HL-60/S4 (cell line): ENCODE measurements around the gene HINT3.

Experiments
- in situ Hi-C: fragments of 300-500 bp; cut with MboI; formaldehyde crosslinking; loops from 2 replicates; pipeline ENCODE4 v1.14.3; 2022; ENCODE audit warnings: low sequenced_read_pairs

HINT3 gene

GRCh38 chr6:125939026-125939425 is 17.5 kb upstream of the HINT3 start:
- in situ Hi-C loops: no loop called here

- in situ Hi-C loops: no loop called here
These were observed 16.8 kb upstream of the HINT3 start for GRCh38 chr6:125939791-125940190.

- in situ Hi-C loops: no loop called here
These were observed 16.1 kb upstream of the HINT3 start for GRCh38 chr6:125940247-125941041.

DNA sequence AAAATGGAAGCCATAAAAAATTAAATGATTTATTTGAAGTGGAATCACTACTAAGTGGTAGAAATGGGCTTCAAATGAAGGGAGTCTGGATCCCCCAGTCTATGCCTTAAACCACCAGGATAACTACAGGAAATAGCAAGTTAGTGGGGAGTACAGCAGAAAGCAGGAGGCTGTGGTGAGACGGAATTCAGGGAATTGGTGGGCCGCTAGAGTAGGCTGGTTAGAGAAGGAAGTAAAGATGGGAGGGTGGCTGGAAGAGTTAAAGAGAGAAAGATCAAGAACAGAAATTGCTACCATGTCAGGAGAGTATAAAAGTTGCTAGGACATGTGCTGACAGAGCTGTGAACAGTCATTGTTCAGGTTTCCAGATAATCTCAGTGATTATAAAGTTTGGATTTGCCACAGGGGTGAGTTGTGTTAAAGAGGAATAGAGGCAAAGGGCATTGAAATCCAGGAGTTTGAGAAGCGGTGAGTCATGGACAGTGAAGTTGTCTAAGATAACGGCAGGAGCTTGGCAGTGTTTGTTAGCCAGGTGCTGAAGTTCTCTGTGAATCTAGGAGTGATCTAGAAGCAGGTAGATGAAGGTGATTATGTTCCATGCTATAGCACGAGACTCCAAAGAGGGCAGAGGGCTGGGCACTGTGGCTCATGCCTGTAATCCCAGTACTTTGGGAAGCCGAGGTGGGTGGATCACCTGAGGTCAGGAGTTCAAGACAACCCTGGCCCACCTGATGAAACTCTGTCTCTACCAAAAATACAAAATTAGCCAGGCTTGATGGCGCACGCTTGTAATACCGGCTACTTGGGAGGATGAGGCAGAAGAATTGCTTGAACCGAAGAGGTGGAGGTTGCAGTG is 13.7 kb upstream of the HINT3 start:
- in situ Hi-C loops: no loop called here

- in situ Hi-C loops: no loop called here
These were observed 12.8 kb upstream of the HINT3 start for GRCh38 chr6:125943528-125944433.

GRCh38 chr6:125944434-125944816 is 12.1 kb upstream of the HINT3 start:
- in situ Hi-C loops: no loop called here

GRCh38 chr6:125944896-125945295 is 11.7 kb upstream of the HINT3 start:
- in situ Hi-C loops: no loop called here

DNA sequence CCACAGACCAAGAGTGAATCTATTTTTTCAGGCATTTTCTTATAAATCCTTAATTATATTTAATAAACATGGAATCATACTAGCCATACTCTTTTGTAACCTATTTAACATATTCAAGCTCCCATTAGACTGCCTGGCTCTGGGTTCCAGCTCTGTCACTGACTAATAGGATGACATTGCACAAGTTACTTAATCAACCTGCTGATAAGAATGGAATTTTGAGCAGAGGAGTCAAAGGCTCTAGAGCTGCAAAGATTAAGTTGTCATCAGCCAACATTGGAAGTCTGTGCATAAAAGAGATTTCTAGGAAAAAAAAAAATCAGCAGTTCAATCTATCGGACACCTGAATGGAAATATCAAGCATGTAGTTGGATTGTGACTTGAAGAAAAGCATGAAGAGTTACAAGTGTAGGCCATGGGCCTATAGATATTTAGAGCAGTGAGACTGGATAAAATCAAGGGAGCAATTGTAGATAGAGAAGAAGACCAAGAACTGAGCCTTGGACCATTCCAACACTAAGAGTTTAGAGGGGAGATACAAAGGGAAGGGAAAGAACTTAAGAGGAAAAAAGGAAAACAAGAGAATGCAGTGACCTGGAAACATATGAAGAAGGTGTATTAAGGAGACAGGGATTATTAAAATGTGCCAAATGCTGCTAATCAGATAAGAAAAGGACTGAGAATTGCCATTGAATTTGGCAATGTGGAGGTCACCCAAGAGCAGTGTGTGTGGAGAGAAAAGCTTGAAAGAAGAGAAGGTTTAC is 11.0 kb upstream of the HINT3 start:
- in situ Hi-C loops: no loop called here

DNA sequence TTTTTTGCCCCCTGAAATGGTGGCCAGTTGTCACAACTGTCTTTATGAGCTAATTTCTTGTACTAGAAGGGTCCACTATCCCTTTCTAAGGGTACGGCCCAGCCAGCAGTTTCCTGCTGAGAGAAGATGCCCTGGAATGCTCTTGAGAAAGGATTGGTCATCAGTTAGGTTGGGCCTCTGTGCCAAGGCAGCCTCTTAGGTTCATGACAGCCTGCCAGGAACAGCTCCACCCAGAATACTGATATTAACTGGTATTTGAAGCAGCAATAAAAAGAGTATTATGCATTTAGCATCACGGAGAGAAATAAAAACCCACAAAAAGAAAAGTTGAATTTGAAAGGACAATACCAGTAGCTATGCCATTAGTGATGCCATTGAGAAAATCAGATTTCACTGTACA is 9.0 kb upstream of the HINT3 start:
- in situ Hi-C loops: no loop called here

DNA sequence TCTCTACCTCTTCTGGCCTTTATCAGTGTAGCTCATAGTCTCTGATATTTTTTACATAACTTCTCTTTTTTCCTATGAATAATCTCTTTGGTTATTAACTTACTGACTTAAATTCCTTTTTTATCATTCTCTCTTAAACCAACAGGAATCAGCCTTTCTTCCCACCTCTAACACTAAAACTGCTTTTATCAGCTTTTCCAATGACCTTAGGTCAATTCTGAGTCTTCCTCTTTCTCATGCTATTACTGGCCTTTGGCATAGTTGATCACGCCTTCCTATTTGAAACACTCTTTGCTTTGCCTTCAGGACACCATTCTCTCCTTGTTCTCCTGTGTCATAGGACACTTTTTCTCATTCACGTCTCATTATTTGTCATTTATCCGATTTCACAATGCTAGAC is 8.1 kb upstream of the HINT3 start:
- in situ Hi-C loops: no loop called here

DNA sequence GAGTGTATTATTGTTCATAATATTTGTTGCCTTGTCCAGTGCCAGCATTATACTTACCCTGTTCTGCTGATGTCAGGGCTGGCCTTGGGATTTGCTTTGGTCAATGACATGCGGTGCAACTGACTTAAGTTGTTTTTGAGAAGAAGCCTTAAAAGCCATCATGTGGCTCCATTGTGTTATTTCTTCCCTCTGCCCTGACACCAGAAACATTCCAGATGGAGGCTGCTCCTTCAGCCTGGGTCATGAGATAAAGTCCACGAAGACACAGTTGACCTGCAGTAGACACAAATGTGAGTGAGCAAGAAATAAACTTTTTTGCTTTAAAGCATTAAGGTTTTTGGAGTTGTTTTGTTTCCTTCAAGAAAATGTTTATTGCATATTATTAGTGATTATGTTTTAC is 7.5 kb upstream of the HINT3 start:
- in situ Hi-C loops: no loop called here

DNA sequence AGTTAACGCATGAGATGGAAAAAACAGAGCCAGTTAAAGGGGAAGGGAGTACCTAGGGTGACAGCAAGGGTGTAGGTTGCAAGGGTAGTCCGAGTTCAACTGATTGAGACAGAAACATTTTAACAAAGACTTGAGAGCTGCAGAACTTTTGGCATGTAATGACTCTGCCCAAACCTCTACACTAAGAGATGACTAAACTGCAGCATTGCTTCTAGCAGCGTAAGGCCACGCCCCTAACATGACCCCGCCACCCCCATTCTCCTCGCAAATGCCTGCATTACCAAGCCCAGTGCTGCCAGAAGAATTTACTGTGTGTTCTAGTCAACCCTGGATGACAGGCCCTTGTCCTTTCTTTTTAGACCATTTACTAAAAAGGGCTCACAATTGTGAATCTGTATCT is 6.3 kb upstream of the HINT3 start:
- in situ Hi-C loops: loop anchor here (5.0 kb wide), 1 partner anchor 33 kb away; no protein-coding TSS in a partner anchor

GRCh38 chr6:125950716-125951115 is 5.9 kb upstream of the HINT3 start:
- in situ Hi-C loops: loop anchor here (5.0 kb wide), 1 partner anchor 33 kb away; no protein-coding TSS in a partner anchor

GRCh38 chr6:125951323-125951722 is 5.2 kb upstream of the HINT3 start:
- in situ Hi-C loops: loop anchor here (5.0 kb wide), 1 partner anchor 34 kb away; no protein-coding TSS in a partner anchor

GRCh38 chr6:125952764-125953501 is 3.6 kb upstream of the HINT3 start:
- in situ Hi-C loops: loop anchor here (5.0 kb wide), 1 partner anchor 36 kb away; no protein-coding TSS in a partner anchor

DNA sequence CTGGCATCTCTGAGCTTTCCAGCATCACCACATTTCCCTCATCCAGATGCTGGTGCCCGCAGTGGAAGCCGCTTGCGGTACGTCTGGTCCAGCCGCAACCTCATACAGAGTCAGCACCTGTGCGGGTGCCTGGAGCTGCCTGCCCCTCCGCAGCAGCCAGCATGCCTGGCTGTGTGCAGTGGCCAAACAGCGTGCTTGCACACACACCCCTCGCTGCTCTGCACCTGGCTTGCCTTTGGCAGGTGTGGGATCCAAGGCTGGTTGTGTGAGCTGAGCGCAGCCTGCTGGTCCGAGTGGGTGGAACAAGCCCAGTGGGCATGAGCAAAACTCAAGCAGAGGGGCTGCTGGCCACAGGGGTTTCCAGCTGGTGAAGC is 3.1 kb upstream of the HINT3 start:
- in situ Hi-C loops: loop anchor here (5.0 kb wide), 1 partner anchor 36 kb away; no protein-coding TSS in a partner anchor

GRCh38 chr6:125954735-125955339 is 1.7 kb upstream of the HINT3 start:
- in situ Hi-C loops: loop anchor here (5.0 kb wide), 2 partner anchors 38 to 163 kb away; partner anchors contain the start of gene NCOA7

GRCh38 chr6:125955973-125956372 is 597 bp upstream of the HINT3 start:
- in situ Hi-C loops: loop anchor here (5.0 kb wide), 1 partner anchor 164 kb away; the partner anchor contains the start of gene NCOA7

GRCh38 chr6:125957391-125957693 is 772 bp downstream of the HINT3 start:
- in situ Hi-C loops: loop anchor here (5.0 kb wide), 1 partner anchor 165 kb away; the partner anchor contains the start of gene NCOA7
